HepG2 (cell line): ENCODE results near the gene PPIL6. TPM values are rescaled to one million over a fixed set of nuclear protein-coding genes. Genes with fewer than 3 reads are reported as not detected.

ENCODE experiments used
- ATAC-seq: fragments of 200-7000 bp; cut with Tn5 transposase; 3 replicates; pipeline ENCODE4 v1.9.1; 2020; ENCODE audit warnings: mild to moderate bottlenecking, moderate library complexity
- BruUV-seq: library from RNA; stranded (reverse); fragments of 400-500 nt; replicated peaks from 2 replicates; lab custom pipeline; 2021; lab: Mats Ljungman, UMichigan
- CTCF ChIA-PET: fragments of 300-600 bp; formaldehyde crosslinking; extraction: SDS; loops from one replicate; lab custom pipeline; 2021; ENCODE audit warnings: low total read pairs, inconsistent platforms, low intra/inter-chr PET ratio; lab: Yijun Ruan, JAX
- POLR2A ChIA-PET: fragments of 350-600 bp; sonication (Branson Sonifier 250); formaldehyde crosslinking; loops from one replicate; lab custom pipeline; 2020; ENCODE audit warnings: antibody characterized with exemption, inconsistent platforms; lab: Yijun Ruan, JAX
- DNase-seq: peaks from one replicate; pipeline ENCODE4 v3.0.0-alpha.2; 2015; ENCODE audit warnings: low spot score
- FAIRE-seq: peaks from 3 replicates; lab custom pipeline; 2011; peaks lifted over from hg19 to GRCh38; lab: Jason Lieb, UNC
- H2AFZ ChIP-seq: one replicate; pipeline ENCODE4 v1.6.1; 2011; ENCODE audit warnings: low read length, inconsistent platforms
- H3K27ac ChIP-seq: fragments of 300-600 bp; 3 replicates; pipeline ENCODE4 v1.8.0; 2011; ENCODE audit warnings: mixed run types, mild to moderate bottlenecking, mixed read lengths, low read length, inconsistent platforms; ENCODE audit not compliant: insufficient read depth; ENCODE audit errors: extremely low read length
- H3K27me3 ChIP-seq, 2 experiments: fragments of 200-600 bp in 1 of 2; 2 replicates in 1 of 2; 3 replicates in 1 of 2; pipeline versions ENCODE4 v1.6.0 to v1.8.0; 2011; ENCODE audit warnings: low read length in 2 of 2, mild to moderate bottlenecking in 2 of 2, moderate library complexity in 2 of 2, inconsistent platforms in 1 of 2; ENCODE audit not compliant: insufficient read depth in 2 of 2, control insufficient read depth in 1 of 2
- H3K36me3 ChIP-seq, 2 experiments: fragments of 200-600 bp in 1 of 2; replicated peaks in 1 of 2; 2 replicates in 1 of 2; 3 replicates in 1 of 2; pipeline versions ENCODE4 v1.5.1 to v1.8.0; 2011; ENCODE audit warnings: low read length in 2 of 2, inconsistent platforms in 1 of 2; ENCODE audit not compliant: insufficient read depth in 2 of 2, control insufficient read depth in 1 of 2
- H3K4me1 ChIP-seq: 2 replicates; pipeline ENCODE4 v1.5.1; 2012; ENCODE audit warnings: low read length, inconsistent platforms; ENCODE audit not compliant: insufficient read depth
- H3K4me2 ChIP-seq: 2 replicates; pipeline ENCODE4 v1.6.0; 2011; ENCODE audit warnings: low read depth, low read length, inconsistent platforms
- H3K4me3 ChIP-seq, 3 experiments: fragments of 200-600 bp in 1 of 3; sonication (generic), shearing (Covaris generic) in 1 of 3; replicated peaks in 1 of 3; 2 replicates each; pipeline ENCODE4 v1.5.1; 2011 to 2016; ENCODE audit warnings: low read length in 3 of 3, inconsistent platforms in 2 of 3, low read depth in 2 of 3, mild to moderate bottlenecking in 2 of 3, control low read depth in 1 of 3, mixed read lengths in 1 of 3; ENCODE audit not compliant: insufficient read depth in 1 of 3
- H3K79me2 ChIP-seq: one replicate; pipeline ENCODE4 v1.6.1; 2011; ENCODE audit warnings: low read length, inconsistent platforms; ENCODE audit not compliant: insufficient read depth
- H3K9ac ChIP-seq: 2 replicates; pipeline ENCODE4 v1.6.0; 2011; ENCODE audit warnings: mild to moderate bottlenecking, low read depth, low read length, inconsistent platforms; ENCODE audit not compliant: insufficient read depth
- H3K9me3 ChIP-seq: 2 replicates; pipeline ENCODE4 v1.5.1; 2012; ENCODE audit warnings: mild to moderate bottlenecking, low read length
- H4K20me1 ChIP-seq: 2 replicates; pipeline ENCODE4 v1.6.0; 2011; ENCODE audit warnings: inconsistent platforms, mild to moderate bottlenecking, low read length, moderate library complexity; ENCODE audit not compliant: insufficient read depth
- KDM3A ChIP-seq: IDR thresholded peaks from 2 replicates; pipeline ENCODE4 v1.6.1; 2018; ENCODE audit warnings: low read depth, missing compliant biosample characterization
- SMAD9 ChIP-seq: sonication (generic); formaldehyde crosslinking; IDR thresholded peaks from 2 replicates; pipeline ENCODE4 v1.5.1; 2020; ENCODE audit warnings: mild to moderate bottlenecking, missing genetic modification reagents
- ZMYM2 ChIP-seq: sonication (generic); formaldehyde crosslinking; IDR thresholded peaks from 2 replicates; pipeline ENCODE4 v1.8.0; 2022; ENCODE audit warnings: mild to moderate bottlenecking, missing genetic modification reagents
- ZNF121 ChIP-seq: sonication (generic); formaldehyde crosslinking; IDR thresholded peaks from 2 replicates; pipeline ENCODE4 v1.5.0; 2020; ENCODE audit warnings: mild to moderate bottlenecking, missing genetic modification reagents
- ZNF333 ChIP-seq: sonication (generic); formaldehyde crosslinking; IDR thresholded peaks from 2 replicates; pipeline ENCODE4 v1.4.0; 2020; ENCODE audit warnings: mild to moderate bottlenecking, missing genetic modification reagents, borderline replicate concordance
- WGBS: methylation state at CpG from one replicate; pipeline ENCODE4 v1.1.6; 2017; ENCODE audit warnings: low lambda C conversion rate; 5-methylcytosine and 5-hydroxymethylcytosine counted together
- in situ Hi-C: cut with HindIII; loops from 2 replicates; pipeline ENCODE4 v1.10.0; 2017; ENCODE audit warnings: low pct_unique_long_range_greater_than_20kb; ENCODE audit not compliant: extremely low pct_ligation_motif_present
- intact Hi-C: fragments of 100-400 bp; cut with micrococcal nuclease; formaldehyde crosslinking; loops from one replicate; pipeline ENCODE4 v1.10.0; 2022; ENCODE audit not compliant: unreplicated experiment
- polyA plus RNA-seq, 8 experiments: library from polyadenylated mRNA; depleted of rRNA in 3 of 8; stranded (reverse) in 7 of 8; unstranded in 1 of 8; fragments of >200 nt; fragmentation: Illumina TruSeq in 4 of 8; extraction: Trizol in 4 of 8; gene quantifications; 2 replicates each; pipeline versions ENCODE4 v1.2.1 to v1.2.3, GENCODE V29; 2011 to 2016; ENCODE audit warnings: low read depth in 4 of 8, missing spikeins in 1 of 8, mixed read lengths in 1 of 8; ENCODE audit not compliant: insufficient read depth in 1 of 8
- total RNA-seq, 5 experiments: library from RNA; depleted of rRNA; stranded (reverse); fragments of >200 nt; fragmentation: Illumina TruSeq; extraction: Trizol; gene quantifications; 2 replicates each; pipeline ENCODE4 v1.2.3, GENCODE V29; 2016; ENCODE audit warnings: low read depth in 1 of 5
- TF ChIP-seq, protein P1 (sequence below): IDR thresholded peaks from 2 replicates; pipeline ENCODE4 v1.6.1; 2016; ENCODE audit warnings: missing compliant biosample characterization, missing genetic modification reagents, borderline replicate concordance
- TF ChIP-seq, protein P2 (sequence below): IDR thresholded peaks from 2 replicates; pipeline ENCODE4 v1.6.1; 2018; ENCODE audit warnings: missing genetic modification reagents, mild to moderate bottlenecking, missing compliant biosample characterization

PPIL6 gene
- total and polyA plus RNA-seq, 2 of the 13 experiments (the other 11 are each of a cell fraction or from before 2014, with no cell fraction given) = 0.22 to 0.46 TPM

DNA sequence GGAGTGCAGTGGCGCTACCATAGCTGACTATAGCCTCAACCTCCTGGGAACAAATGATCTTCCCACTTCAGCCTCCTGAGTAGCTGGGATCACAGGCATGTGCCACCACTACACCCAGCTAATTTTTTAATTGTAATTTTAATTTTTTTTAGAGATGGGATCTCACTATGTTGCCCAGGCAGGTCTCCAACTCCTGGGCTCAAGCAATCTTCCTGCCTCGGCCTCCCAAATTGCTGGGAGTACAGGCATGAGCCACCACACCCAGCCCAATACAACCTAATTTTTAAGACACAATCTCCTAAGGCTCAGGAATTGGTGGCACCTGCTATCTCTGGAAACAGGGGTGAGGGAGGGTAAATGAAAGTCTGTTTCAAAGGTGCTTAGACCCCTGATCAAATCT lies 36.8 kb upstream of the PPIL6 start:
- peaks cover 22% of the 10 kb centered on the region for H3K79me2 ChIP-seq
- no peaks in the 10 kb centered on the region for H3K9me3 ChIP-seq
- CTCF ChIA-PET = no interaction called here
- H3K9ac ChIP-seq = no peak overlapping the region
- FAIRE-seq (no peak), ATAC-seq (no peak), DNase-seq (no peak)
- no peaks in the 10 kb centered on the region for H4K20me1 ChIP-seq
- peaks cover 59% of the 10 kb centered on the region for H3K4me1 ChIP-seq
- POLR2A ChIA-PET = no interaction called here
- no TSS peak for BruUV-seq
- WGBS = 97% methylated on average over 2 of the region's 2 CpGs
- in situ Hi-C loops = no loop called here
- no peak overlapping the region for H2AFZ ChIP-seq
- intact Hi-C loops = no loop called here
- H3K4me3 ChIP-seq = no peak overlapping the region
- no peaks in the 10 kb centered on the region for H3K27me3 ChIP-seq
- peak overlapping the region; percentile 30 for H3K27ac ChIP-seq
- H3K4me2 ChIP-seq = peak overlapping the region; percentile 65; the same call in 1 of the 2 replicates
- peaks cover 9 to 37% of the 10 kb centered on the region in 2 experiments; a peak in 4 of 5 replicates for H3K36me3 ChIP-seq
- TF ChIP-seq, protein P1, sequence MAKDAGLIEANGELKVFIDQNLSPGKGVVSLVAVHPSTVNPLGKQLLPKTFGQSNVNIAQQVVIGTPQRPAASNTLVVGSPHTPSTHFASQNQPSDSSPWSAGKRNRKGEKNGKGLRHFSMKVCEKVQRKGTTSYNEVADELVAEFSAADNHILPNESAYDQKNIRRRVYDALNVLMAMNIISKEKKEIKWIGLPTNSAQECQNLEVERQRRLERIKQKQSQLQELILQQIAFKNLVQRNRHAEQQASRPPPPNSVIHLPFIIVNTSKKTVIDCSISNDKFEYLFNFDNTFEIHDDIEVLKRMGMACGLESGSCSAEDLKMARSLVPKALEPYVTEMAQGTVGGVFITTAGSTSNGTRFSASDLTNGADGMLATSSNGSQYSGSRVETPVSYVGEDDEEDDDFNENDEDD (CRISPR knock-in tag) = no peak
- no peak for TF ChIP-seq KDM3A
- TF ChIP-seq ZNF121 = 0 out of 2 replicates have a peak, but pooled peaks have one; percentile 39

DNA sequence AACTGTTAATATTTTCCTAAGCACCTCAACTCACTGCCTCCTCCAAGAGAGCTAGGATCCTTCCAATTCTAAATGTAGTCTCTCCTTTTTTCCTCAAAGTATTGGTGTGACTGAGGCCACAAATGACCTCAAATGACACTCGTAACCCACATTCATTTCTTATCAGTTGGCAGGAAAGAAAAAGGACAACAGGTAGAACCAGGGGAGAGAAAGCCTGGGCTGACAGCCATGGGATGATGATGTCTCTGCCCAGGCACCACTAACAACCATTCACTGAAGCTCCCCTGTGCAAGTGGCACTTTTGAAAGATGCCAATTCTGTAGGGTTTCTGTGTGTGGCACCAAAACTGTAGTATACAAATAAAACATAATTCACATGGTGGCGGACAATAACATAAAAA lies 35.2 kb upstream of the PPIL6 start:
- no peak for DNase-seq
- Histone ChIP-seq H3K27ac (no peak overlapping the region), H3K4me3 (no peak overlapping the region), H3K4me2 (no peak overlapping the region), H2AFZ (no peak overlapping the region), H3K4me1 (peaks cover 44% of the 10 kb centered on the region), H3K9me3 (no peaks in the 10 kb centered on the region), H3K36me3 (peaks cover 17 to 41% of the 10 kb centered on the region in 2 experiments; a peak in 4 of 5 replicates), H3K27me3 (no peaks in the 10 kb centered on the region), H4K20me1 (no peaks in the 10 kb centered on the region), H3K79me2 (peaks cover 16% of the 10 kb centered on the region), H3K9ac (no peak overlapping the region)
- TF ChIP-seq SMAD9 (CRISPR knock-in tag) (no peak), ZNF333 (CRISPR knock-in tag) (no peak), ZMYM2 (CRISPR knock-in tag) (no peak)
- TF ChIP-seq, protein P2, sequence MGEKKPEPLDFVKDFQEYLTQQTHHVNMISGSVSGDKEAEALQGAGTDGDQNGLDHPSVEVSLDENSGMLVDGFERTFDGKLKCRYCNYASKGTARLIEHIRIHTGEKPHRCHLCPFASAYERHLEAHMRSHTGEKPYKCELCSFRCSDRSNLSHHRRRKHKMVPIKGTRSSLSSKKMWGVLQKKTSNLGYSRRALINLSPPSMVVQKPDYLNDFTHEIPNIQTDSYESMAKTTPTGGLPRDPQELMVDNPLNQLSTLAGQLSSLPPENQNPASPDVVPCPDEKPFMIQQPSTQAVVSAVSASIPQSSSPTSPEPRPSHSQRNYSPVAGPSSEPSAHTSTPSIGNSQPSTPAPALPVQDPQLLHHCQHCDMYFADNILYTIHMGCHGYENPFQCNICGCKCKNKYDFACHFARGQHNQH = no peak
- BruUV-seq = no TSS peak
- ChIA-PET POLR2A (no interaction called here), CTCF (no interaction called here)
- intact Hi-C loops = no loop called here
- no peak for FAIRE-seq
- no peak for ATAC-seq
- 97% methylated on average over 2 of the region's 2 CpGs for WGBS
- in situ Hi-C loops = no loop called here
